Activated T-cell treated with anti-CD3 and anti-CD28 coated beads, Interleukin-2, amount 50 U/mL, for 24 hours (primary cell): ENCODE data around the gene TAF4.
"Not testable (repeated sequence)": the region's sequence is repeated elsewhere in the genome, so short reads cannot be mapped to it uniquely, and the experiment has no call there.

Experiments
- DNase-seq: peaks from one replicate; pipeline ENCODE4 v3.0.0-alpha.2; 2020
- H3K27ac Mint-ChIP-seq: 2 replicates; pipeline ENCODE4 v1.8.0; 2020; ENCODE audit warnings: mild to moderate bottlenecking, mixed read lengths
- H3K27me3 Mint-ChIP-seq: 2 replicates; pipeline ENCODE4 v1.8.0; 2020; ENCODE audit warnings: mixed read lengths
- H3K36me3 Mint-ChIP-seq: 2 replicates; pipeline ENCODE4 v1.8.0; 2020; ENCODE audit warnings: low read depth, mixed read lengths
- H3K4me1 Mint-ChIP-seq: 2 replicates; pipeline ENCODE4 v1.8.0; 2020; ENCODE audit warnings: low read depth, mixed read lengths
- H3K4me3 Mint-ChIP-seq: 2 replicates; pipeline ENCODE4 v1.8.0; 2020; ENCODE audit warnings: mild to moderate bottlenecking, moderate library complexity, mixed read lengths
- H3K9me3 Mint-ChIP-seq: 2 replicates; pipeline ENCODE4 v1.8.0; 2020; ENCODE audit warnings: mixed read lengths

The TAF4 gene

GRCh38 chr20:61975407-61976129, 90.1 kb downstream of the TAF4 start:
- Mint-ChIP-seq H3K27me3 (no peaks in the 10 kb centered on the region), H3K36me3 (peaks cover 58% of the 10 kb centered on the region), H3K9me3 (peaks cover 4% of the 10 kb centered on the region), H3K27ac (no peak overlapping the region), H3K4me3 (no peak overlapping the region), H3K4me1 (no peaks in the 10 kb centered on the region)
- no peak for DNase-seq

GRCh38 chr20:61974357-61974665, 91.4 kb downstream of the TAF4 start:
- H3K4me1 Mint-ChIP-seq = no peaks in the 10 kb centered on the region
- H3K4me3 Mint-ChIP-seq = no peak overlapping the region
- H3K27me3 Mint-ChIP-seq = no peaks in the 10 kb centered on the region
- peaks cover 55% of the 10 kb centered on the region for H3K36me3 Mint-ChIP-seq
- H3K9me3 Mint-ChIP-seq = peaks cover 4% of the 10 kb centered on the region
- DNase-seq = no peak
- H3K27ac Mint-ChIP-seq = no peak overlapping the region

- H3K27me3 Mint-ChIP-seq = no peaks in the 10 kb centered on the region
- DNase-seq = no peak
- H3K27ac Mint-ChIP-seq = no peak overlapping the region
- peaks cover 51% of the 10 kb centered on the region for H3K36me3 Mint-ChIP-seq
- H3K4me1 Mint-ChIP-seq = no peaks in the 10 kb centered on the region
- H3K9me3 Mint-ChIP-seq = peaks cover 4% of the 10 kb centered on the region
- no peak overlapping the region for H3K4me3 Mint-ChIP-seq
These were observed 91.9 kb downstream of the TAF4 start for GRCh38 chr20:61973515-61974356.

- Mint-ChIP-seq H3K9me3 (peaks cover 4% of the 10 kb centered on the region), H3K36me3 (peaks cover 50% of the 10 kb centered on the region), H3K27ac (no peak overlapping the region), H3K4me1 (no peaks in the 10 kb centered on the region), H3K4me3 (no peak overlapping the region), H3K27me3 (peaks cover 8% of the 10 kb centered on the region)
- DNase-seq = no peak
These were observed 92.8 kb downstream of the TAF4 start for GRCh38 chr20:61972636-61973508.

- DNase-seq, H3K27ac Mint-ChIP-seq, H3K4me1 Mint-ChIP-seq, H3K4me3 Mint-ChIP-seq, H3K9me3 Mint-ChIP-seq: not testable (repeated sequence)
- Mint-ChIP-seq H3K36me3 (peaks cover 42% of the 10 kb centered on the region), H3K27me3 (peaks cover 15% of the 10 kb centered on the region)
These were observed 94.1 kb downstream of the TAF4 start for GRCh38 chr20:61971595-61971994.

GRCh38 chr20:61970357-61970756, 95.3 kb downstream of the TAF4 start:
- Mint-ChIP-seq H3K27ac (no peak overlapping the region), H3K4me3 (no peak overlapping the region), H3K36me3 (peaks cover 34% of the 10 kb centered on the region), H3K4me1 (no peaks in the 10 kb centered on the region), H3K9me3 (peaks cover 4% of the 10 kb centered on the region), H3K27me3 (peaks cover 23% of the 10 kb centered on the region)
- DNase-seq = no peak

- H3K36me3 Mint-ChIP-seq = peaks cover 29% of the 10 kb centered on the region
- no peak for DNase-seq
- peaks cover 4% of the 10 kb centered on the region for H3K9me3 Mint-ChIP-seq
- no peaks in the 10 kb centered on the region for H3K4me1 Mint-ChIP-seq
- H3K4me3 Mint-ChIP-seq = no peak overlapping the region
- no peak overlapping the region for H3K27ac Mint-ChIP-seq
- H3K27me3 Mint-ChIP-seq = peaks cover 27% of the 10 kb centered on the region
These were observed 95.9 kb downstream of the TAF4 start for GRCh38 chr20:61969806-61970205.

GRCh38 chr20:61968932-61969331, 96.7 kb downstream of the TAF4 start:
- Mint-ChIP-seq H3K9me3 (peaks cover 4% of the 10 kb centered on the region), H3K4me1 (no peaks in the 10 kb centered on the region), H3K27me3 (peaks cover 34% of the 10 kb centered on the region), H3K36me3 (peaks cover 20% of the 10 kb centered on the region), H3K4me3 (no peak overlapping the region), H3K27ac (no peak overlapping the region)
- no peak for DNase-seq

- H3K4me1 Mint-ChIP-seq = no peaks in the 10 kb centered on the region
- no peak overlapping the region for H3K27ac Mint-ChIP-seq
- H3K4me3 Mint-ChIP-seq = no peak overlapping the region
- H3K36me3 Mint-ChIP-seq = peaks cover 13% of the 10 kb centered on the region
- H3K27me3 Mint-ChIP-seq = peaks cover 38% of the 10 kb centered on the region
- DNase-seq = no peak
- H3K9me3 Mint-ChIP-seq = peaks cover 4% of the 10 kb centered on the region
These were observed 97.5 kb downstream of the TAF4 start for GRCh38 chr20:61968036-61968810.

- H3K36me3 Mint-ChIP-seq = peaks cover 4% of the 10 kb centered on the region
- H3K27ac Mint-ChIP-seq = no peak overlapping the region
- no peak overlapping the region for H3K4me3 Mint-ChIP-seq
- H3K9me3 Mint-ChIP-seq = peaks cover 2% of the 10 kb centered on the region
- H3K27me3 Mint-ChIP-seq = peaks cover 41% of the 10 kb centered on the region
- no peaks in the 10 kb centered on the region for H3K4me1 Mint-ChIP-seq
- no peak for DNase-seq
These were observed 98.4 kb downstream of the TAF4 start for GRCh38 chr20:61967300-61967699.

GRCh38 chr20:61966492-61967244, 99.0 kb downstream of the TAF4 start:
- Mint-ChIP-seq H3K27ac (no peak overlapping the region), H3K4me1 (no peaks in the 10 kb centered on the region), H3K36me3 (no peaks in the 10 kb centered on the region), H3K27me3 (peaks cover 48% of the 10 kb centered on the region), H3K9me3 (no peaks in the 10 kb centered on the region), H3K4me3 (no peak overlapping the region)
- peak; percentile 14 for DNase-seq

- peak; percentile 18 for DNase-seq
- Mint-ChIP-seq H3K36me3 (no peaks in the 10 kb centered on the region), H3K27me3 (peaks cover 50% of the 10 kb centered on the region), H3K27ac (no peak overlapping the region), H3K4me3 (no peak overlapping the region), H3K9me3 (no peaks in the 10 kb centered on the region), H3K4me1 (no peaks in the 10 kb centered on the region)
These were observed 99.8 kb downstream of the TAF4 start for GRCh38 chr20:61965606-61966491.
